ENCODE data around the gene SCYGR1.

- no peak for TF ChIP-seq EZH2 (IDR thresholded peaks at IDR 0.05; ENCODE audit: low read length, unreplicated experiment)
- TF ChIP-seq CTCF (conservative IDR thresholded peaks at IDR 0.05; ENCODE audit: low read depth, low read length) = no peak
- TF ChIP-seq EZH2phosphoT487 (IDR thresholded peaks at IDR 0.05; ENCODE audit: borderline replicate concordance, low read length) = no peak
These were observed 17.7 kb downstream of the SCYGR1 start for GRCh38 chr2:227370092-227370491.

Measured in PC-3 (cell line).